B cell (primary cell): ENCODE results near the gene WDFY2.

Experiments
- EZH2 ChIP-seq: IDR thresholded peaks from 2 replicates; pipeline ENCODE4 v1.6.1; 2012; ENCODE audit warnings: borderline replicate concordance, low read depth, mild to moderate bottlenecking, moderate library complexity, low read length; ENCODE audit not compliant: insufficient read depth, poor library complexity, severe bottlenecking
- TF ChIP-seq, protein P1 (sequence below): fragments of 200-600 bp; IDR thresholded peaks from one replicate; pipeline ENCODE4 v1.8.0; 2022; ENCODE audit warnings: antibody characterized with exemption, mild to moderate bottlenecking

DNA sequence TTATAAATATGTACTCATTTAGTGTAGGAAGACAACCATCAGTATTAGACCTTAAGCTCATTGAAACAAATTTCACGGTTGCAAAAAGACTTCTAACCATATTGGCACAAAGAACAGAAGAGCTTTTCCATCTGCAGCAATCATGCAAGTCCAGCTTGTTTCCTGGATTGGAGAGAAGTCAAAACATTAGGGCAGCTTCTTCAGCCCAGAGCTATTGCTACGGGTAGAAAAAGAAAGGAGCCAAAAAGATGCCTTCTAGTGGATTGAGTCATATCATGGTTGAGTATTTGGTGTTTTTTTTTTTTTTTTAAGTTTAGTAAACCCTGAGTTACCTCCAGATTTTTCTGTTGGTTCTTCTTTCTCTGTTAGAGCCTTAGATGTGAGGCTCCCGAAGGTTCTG, 99.8 kb downstream of the WDFY2 start:
- TF ChIP-seq, protein P1, sequence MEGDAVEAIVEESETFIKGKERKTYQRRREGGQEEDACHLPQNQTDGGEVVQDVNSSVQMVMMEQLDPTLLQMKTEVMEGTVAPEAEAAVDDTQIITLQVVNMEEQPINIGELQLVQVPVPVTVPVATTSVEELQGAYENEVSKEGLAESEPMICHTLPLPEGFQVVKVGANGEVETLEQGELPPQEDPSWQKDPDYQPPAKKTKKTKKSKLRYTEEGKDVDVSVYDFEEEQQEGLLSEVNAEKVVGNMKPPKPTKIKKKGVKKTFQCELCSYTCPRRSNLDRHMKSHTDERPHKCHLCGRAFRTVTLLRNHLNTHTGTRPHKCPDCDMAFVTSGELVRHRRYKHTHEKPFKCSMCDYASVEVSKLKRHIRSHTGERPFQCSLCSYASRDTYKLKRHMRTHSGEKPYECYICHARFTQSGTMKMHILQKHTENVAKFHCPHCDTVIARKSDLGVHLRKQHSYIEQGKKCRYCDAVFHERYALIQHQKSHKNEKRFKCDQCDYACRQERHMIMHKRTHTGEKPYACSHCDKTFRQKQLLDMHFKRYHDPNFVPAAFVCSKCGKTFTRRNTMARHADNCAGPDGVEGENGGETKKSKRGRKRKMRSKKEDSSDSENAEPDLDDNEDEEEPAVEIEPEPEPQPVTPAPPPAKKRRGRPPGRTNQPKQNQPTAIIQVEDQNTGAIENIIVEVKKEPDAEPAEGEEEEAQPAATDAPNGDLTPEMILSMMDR = no peak
- TF ChIP-seq EZH2 = no peak
